K562 (cell line): ENCODE results near the gene TCHP. TPM values are rescaled to one million over a fixed set of nuclear protein-coding genes. Genes with fewer than 3 reads are reported as not detected.

Source experiments
- ATAC-seq: fragments of 200-7000 bp; cut with Tn5 transposase; 3 replicates; pipeline ENCODE4 v1.9.1; 2020; ENCODE audit warnings: moderate library complexity
- BruUV-seq: library from RNA; stranded (reverse); fragments of 400-500 nt; replicated peaks from 2 replicates; lab custom pipeline; 2021; lab: Mats Ljungman, UMichigan
- CTCF ChIA-PET: fragments of 300-600 bp; formaldehyde crosslinking; extraction: SDS; loops from one replicate; lab custom pipeline; 2021; ENCODE audit warnings: low intra/inter-chr PET ratio; lab: Yijun Ruan, JAX
- POLR2A ChIA-PET: fragments of 300-600, 350-650 bp; sonication (Branson Sonifier 250); formaldehyde crosslinking; extraction: SDS; loops from one replicate; lab custom pipeline; 2021; ENCODE audit warnings: antibody characterized with exemption, inconsistent platforms; lab: Yijun Ruan, JAX
- DNase-seq, 4 experiments: peaks; one replicate each; pipeline versions ENCODE4 v3.0.0 to v3.0.0-alpha.2; 2011 to 2018; ENCODE audit warnings: low spot score in 3 of 4, mixed read lengths in 3 of 4; ENCODE audit errors: extremely low read depth in 1 of 4
- FAIRE-seq: peaks from 2 replicates; lab custom pipeline; 2011; peaks lifted over from hg19 to GRCh38; lab: Jason Lieb, UNC
- H2AFZ ChIP-seq: 2 replicates; pipeline ENCODE4 v1.6.0; 2011; ENCODE audit warnings: low read depth, low read length, control low read depth, inconsistent platforms
- H3K27ac ChIP-seq: fragments of 200-600 bp; 3 replicates; pipeline ENCODE4 v1.8.0; 2011; ENCODE audit warnings: low read depth, mild to moderate bottlenecking, control low read depth, inconsistent platforms, low read length, moderate library complexity, mixed read lengths; ENCODE audit errors: extremely low read depth
- H3K27me3 ChIP-seq, 2 experiments: fragments of 300-600 bp in 1 of 2; 2 replicates in 1 of 2; 3 replicates in 1 of 2; pipeline versions ENCODE4 v1.6.0 to v1.8.0; 2011; ENCODE audit warnings: inconsistent platforms in 2 of 2, low read length in 2 of 2, mild to moderate bottlenecking in 1 of 2, mixed read lengths in 1 of 2, moderate library complexity in 1 of 2; ENCODE audit not compliant: control insufficient read depth in 2 of 2, insufficient read depth in 2 of 2
- H3K36me3 ChIP-seq: fragments of 300-600 bp; 3 replicates; pipeline ENCODE4 v1.8.0; 2011; ENCODE audit warnings: mild to moderate bottlenecking, low read length, inconsistent platforms; ENCODE audit not compliant: control insufficient read depth, insufficient read depth
- H3K4me1 ChIP-seq, 2 experiments: fragments of 200-600 bp in 1 of 2; replicated peaks in 1 of 2; 2 replicates in 1 of 2; 3 replicates in 1 of 2; pipeline versions ENCODE4 v1.5.1 to v1.8.0; 2011; ENCODE audit warnings: inconsistent platforms in 2 of 2, low read length in 2 of 2, mild to moderate bottlenecking in 1 of 2, mixed read lengths in 1 of 2, moderate library complexity in 1 of 2; ENCODE audit not compliant: control insufficient read depth in 2 of 2, insufficient read depth in 2 of 2
- H3K4me2 ChIP-seq: 2 replicates; pipeline ENCODE4 v1.6.1; 2011; ENCODE audit warnings: low read length, control low read depth, inconsistent platforms, mixed read lengths; ENCODE audit not compliant: insufficient read depth
- H3K4me3 ChIP-seq: fragments of 200-600 bp; sonication (generic), shearing (Covaris generic); 2 replicates; pipeline ENCODE4 v1.5.1; 2016; ENCODE audit warnings: control low read depth, inconsistent platforms
- H3K79me2 ChIP-seq: fragments of 200-600 bp; 3 replicates; pipeline ENCODE4 v1.8.0; 2011; ENCODE audit warnings: low read length, inconsistent platforms; ENCODE audit not compliant: control insufficient read depth, insufficient read depth
- H3K9ac ChIP-seq, 2 experiments: 2 replicates each; pipeline versions ENCODE4 v1.6.0 to v1.6.1; 2011; ENCODE audit warnings: low read depth in 2 of 2, low read length in 2 of 2, control low read depth in 1 of 2, inconsistent platforms in 1 of 2, mild to moderate bottlenecking in 1 of 2, mixed read lengths in 1 of 2; ENCODE audit not compliant: insufficient read depth in 1 of 2
- H3K9me1 ChIP-seq: one replicate; pipeline ENCODE4 v1.6.0; 2011; ENCODE audit warnings: inconsistent platforms, mild to moderate bottlenecking, low read length, moderate library complexity; ENCODE audit not compliant: control insufficient read depth, insufficient read depth
- H3K9me3 ChIP-seq: replicated peaks from 2 replicates; pipeline ENCODE4 v1.5.1; 2011; ENCODE audit warnings: low read depth, low read length, inconsistent platforms; ENCODE audit not compliant: control insufficient read depth, insufficient read depth
- H4K20me1 ChIP-seq: replicated peaks from 2 replicates; pipeline ENCODE4 v1.6.1; 2011; ENCODE audit warnings: low read length, inconsistent platforms, mixed read lengths; ENCODE audit not compliant: control insufficient read depth, insufficient read depth
- ADNP ChIP-seq: fragments of 200-800 bp; sonication (Bioruptor generic); IDR thresholded peaks from 2 replicates; pipeline ENCODE4 v1.6.1; 2016; ENCODE audit warnings: missing genetic modification characterization, missing compliant biosample characterization
- BCOR ChIP-seq: fragments of 450-650 bp; IDR thresholded peaks from 2 replicates; pipeline ENCODE4 v1.6.1; 2016
- CHAMP1 ChIP-seq: fragments of 450-650 bp; IDR thresholded peaks from 2 replicates; pipeline ENCODE4 v1.6.1; 2016; ENCODE audit warnings: mild to moderate bottlenecking
- HCFC1 ChIP-seq: IDR thresholded peaks from 2 replicates; pipeline ENCODE4 v1.6.1; 2012; ENCODE audit warnings: low read depth, low read length, improper control_type of control experiment
- HDAC2 ChIP-seq: fragments of 450-650 bp; IDR thresholded peaks from 2 replicates; pipeline ENCODE4 v1.6.1; 2016; ENCODE audit warnings: mild to moderate bottlenecking
- KDM1A ChIP-seq, 2 experiments: fragments of 450-650 bp; IDR thresholded peaks; 2 replicates each; pipeline ENCODE4 v1.6.1; 2016; ENCODE audit warnings: mild to moderate bottlenecking in 2 of 2
- KLF6 ChIP-seq: fragments of 250-450 bp; sonication (Bioruptor Pico); IDR thresholded peaks from 2 replicates; pipeline ENCODE4 v1.4.0; 2020; ENCODE audit warnings: mild to moderate bottlenecking, moderate library complexity, borderline replicate concordance
- PTBP1 ChIP-seq: fragments of 200-400 bp; formaldehyde crosslinking; IDR thresholded peaks from 2 replicates; pipeline ENCODE4 v1.6.1; 2017; ENCODE audit warnings: low read depth, low read length
- RBM25 ChIP-seq: fragments of 200-400 bp; formaldehyde crosslinking; IDR thresholded peaks from 2 replicates; pipeline ENCODE4 v1.6.1; 2018; ENCODE audit warnings: low read length, low read depth, moderate library complexity; ENCODE audit not compliant: severe bottlenecking
- RCOR1 ChIP-seq, 2 experiments: IDR thresholded peaks; 2 replicates each; pipeline ENCODE4 v1.6.1; 2012; ENCODE audit warnings: low read depth in 2 of 2, low read length in 2 of 2, borderline replicate concordance in 1 of 2, improper control_type of control experiment in 1 of 2
- SMARCA5 ChIP-seq: fragments of 450-650 bp; IDR thresholded peaks from 2 replicates; pipeline ENCODE4 v1.6.1; 2016
- STAG1 ChIP-seq: sonication (generic); formaldehyde crosslinking; IDR thresholded peaks from 2 replicates; pipeline ENCODE4 v1.5.0; 2020; ENCODE audit warnings: missing genetic modification reagents, borderline replicate concordance
- WHSC1 ChIP-seq: IDR thresholded peaks from one replicate; pipeline ENCODE4 v1.6.1; 2012; ENCODE audit warnings: low read length, control low read depth, inconsistent platforms
- ZFP36 ChIP-seq: fragments of 150-350 bp; IDR thresholded peaks from 2 replicates; pipeline ENCODE4 v1.6.1; 2018; ENCODE audit warnings: low read length, low read depth; ENCODE audit not compliant: partially characterized antibody
- ZNF24 ChIP-seq: fragments of 450-650 bp; IDR thresholded peaks from 2 replicates; pipeline ENCODE4 v1.6.1; 2016
- ZNF589 ChIP-seq: fragments of 200-800 bp; sonication (Bioruptor generic); IDR thresholded peaks from 2 replicates; pipeline ENCODE4 v1.6.1; 2016; ENCODE audit warnings: low read depth, missing genetic modification characterization, missing compliant biosample characterization
- WGBS: fragments of 100-300 bp; shearing (Covaris generic); methylation state at CpG from one replicate; pipeline ENCODE4 v1.1.6; 2016; ENCODE audit warnings: low coverage, mixed read lengths; ENCODE audit not compliant: insufficient coverage; ENCODE audit errors: missing lambda C conversion rate; 5-methylcytosine and 5-hydroxymethylcytosine counted together
- in situ Hi-C: fragments of 300-500 bp; cut with MboI; formaldehyde crosslinking; loops from 4 replicates; pipeline ENCODE4 v1.15.0; 2018; ENCODE audit warnings: inconsistent platforms, mixed read lengths
- intact Hi-C: fragments of 100-400 bp; cut with micrococcal nuclease; formaldehyde crosslinking; loops from 2 replicates; pipeline ENCODE4 v1.14.2; 2022
- polyA plus RNA-seq, 8 experiments: library from polyadenylated mRNA; depleted of rRNA in 4 of 8; stranded (reverse) in 5 of 8; unstranded in 3 of 8; fragments of >200 nt; fragmentation: Nextera tagmentation in 2 of 8; fragmentation: Illumina TruSeq in 1 of 8; extraction: Ambion mirVana in 2 of 8; extraction: Trizol in 1 of 8; gene quantifications; 2 replicates each; pipeline versions ENCODE4 v1.2.1 to v1.2.3, GENCODE V29; 2011 to 2014; ENCODE audit warnings: inconsistent platforms in 1 of 8, missing spikeins in 1 of 8
- total RNA-seq, 7 experiments: library from RNA; depleted of rRNA in 6 of 7; stranded (reverse); fragments of >200 nt in 6 of 7; fragmentation: Illumina TruSeq in 2 of 7; extraction: Trizol in 2 of 7; gene quantifications; 2 replicates each; pipeline versions ENCODE4 v1.2.1 to v1.2.3, GENCODE V29; 2011 to 2021; ENCODE audit warnings: low replicate concordance in 1 of 7

Gene TCHP
- total and polyA plus RNA-seq, 9 of the 15 experiments (the other 6 are each of a cell fraction or from before 2014, with no cell fraction given): 3.4 to 30.4 (median 19.7) TPM

- Histone ChIP-seq H3K9ac (no peak overlapping the region), H3K27me3 (peaks cover 4 to 15% of the 10 kb centered on the region in 2 experiments; a peak in 4 of 5 replicates), H3K27ac (no peak overlapping the region), H3K4me3 (no peak overlapping the region), H4K20me1 (no peaks in the 10 kb centered on the region), H3K9me1 (no peaks in the 10 kb centered on the region), H3K36me3 (no peaks in the 10 kb centered on the region), H3K9me3 (no peaks in the 10 kb centered on the region), H2AFZ (no peak overlapping the region), H3K79me2 (peaks cover 12% of the 10 kb centered on the region), H3K4me1 (peaks cover 4 to 10% of the 10 kb centered on the region in 2 experiments; a peak in 3 of 5 replicates), H3K4me2 (no peak overlapping the region)
- FAIRE-seq: no peak
- ATAC-seq: no peak
- no peak for DNase-seq
- in situ Hi-C loops: no loop called here
- 42% methylated on average over 6 of the region's 6 CpGs for WGBS
- no TSS peak for BruUV-seq
- 0 out of 2 replicates have a peak, but pooled peaks have one; percentile 26 for TF ChIP-seq HDAC2
- no peak for TF ChIP-seq WHSC1
- peak; percentile 52 to 69 for TF ChIP-seq KDM1A (IDR thresholded peaks at IDR 0.05)
- no peak for TF ChIP-seq STAG1 (CRISPR knock-in tag)
- peak; percentile 73; the same call in 1 of the 2 replicates for TF ChIP-seq SMARCA5
- TF ChIP-seq RCOR1 (IDR thresholded peaks at IDR 0.05; ENCODE audit: borderline replicate concordance in 1 of 2, low read depth in 2 of 2, low read length in 2 of 2): peak in 1 of 2 experiments; percentile 45; a peak in 1 of 4 replicates
- peak; percentile 84 for TF ChIP-seq ADNP (tag)
- peak; percentile 70 for TF ChIP-seq ZFP36
- no peak for TF ChIP-seq CHAMP1
- peak; percentile 50; the same call in 1 of the 2 replicates for TF ChIP-seq ZNF24
- TF ChIP-seq ZNF589 (CRISPR knock-in tag): no peak
- TF ChIP-seq KLF6 (CRISPR knock-in tag): no peak
- TF ChIP-seq HCFC1: no peak
- TF ChIP-seq PTBP1: peak; percentile 57; the same call in 1 of the 2 replicates
- TF ChIP-seq BCOR: peak; percentile 86
- peak; percentile 87 for TF ChIP-seq RBM25
- POLR2A ChIA-PET: interaction anchor here (0.7 kb wide), 1 partner anchor 8 kb away, joined by 3 read pairs; no protein-coding TSS in a partner anchor
- CTCF ChIA-PET: no interaction called here
- intact Hi-C loops: no loop called here
These were observed 3.9 kb upstream of the TCHP start for GRCh38 chr12:109896188-109896587.
